Dendritic cell treated with granulocyte-macrophage colony-stimulating factor and Interleukin-4, amounts not matched to agents 40 ng/mL and 50 ng/mL, for 4 days (primary cell): ENCODE results near the gene LAP3.
A peak's percentile ranks its signal among the peaks of the same experiment; 100 is the strongest.

Experiments used
- H3K27ac Mint-ChIP-seq: one replicate; pipeline ENCODE4 v1.8.0; 2022; ENCODE audit warnings: mild to moderate bottlenecking, mixed read lengths
- H3K27me3 Mint-ChIP-seq: one replicate; pipeline ENCODE4 v1.8.0; 2022; ENCODE audit warnings: mild to moderate bottlenecking, mixed read lengths
- H3K36me3 Mint-ChIP-seq: one replicate; pipeline ENCODE4 v1.8.0; 2022; ENCODE audit warnings: low read depth, mixed read lengths
- H3K4me1 Mint-ChIP-seq: one replicate; pipeline ENCODE4 v1.8.0; 2022; ENCODE audit warnings: low read depth, mixed read lengths
- H3K4me3 Mint-ChIP-seq: one replicate; pipeline ENCODE4 v1.8.0; 2022; ENCODE audit warnings: mild to moderate bottlenecking, moderate library complexity, mixed read lengths
- H3K9me3 Mint-ChIP-seq: one replicate; pipeline ENCODE4 v1.8.0; 2022; ENCODE audit warnings: mixed read lengths
- intact Hi-C: fragments of 100-400 bp; cut with micrococcal nuclease; formaldehyde crosslinking; loops from one replicate; pipeline ENCODE4 v1.15.0; 2022

The LAP3 gene

DNA sequence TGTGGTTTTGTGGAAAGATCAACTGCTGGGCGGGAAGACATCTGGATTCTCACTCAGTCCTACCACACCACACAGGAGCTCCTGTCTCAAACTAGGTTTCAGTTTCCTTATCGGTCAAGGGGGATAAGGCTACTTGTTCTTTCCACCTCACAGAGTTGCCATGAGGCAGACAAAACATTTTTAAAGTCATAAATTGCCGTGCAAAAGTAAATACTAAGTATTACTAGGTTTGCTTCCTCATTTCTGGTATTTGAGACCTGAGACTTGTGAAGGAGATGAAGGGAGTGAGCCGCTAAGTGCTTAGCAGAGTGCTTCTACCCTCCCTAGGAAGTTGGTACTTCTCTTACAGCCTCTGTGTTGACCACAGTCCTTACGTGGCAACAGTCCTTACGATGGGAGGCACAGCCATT lies 1.5 kb downstream of the LAP3 start:
- H3K4me1 Mint-ChIP-seq: peaks cover 37% of the 10 kb centered on the region
- no peaks in the 10 kb centered on the region for H3K9me3 Mint-ChIP-seq
- H3K27ac Mint-ChIP-seq: peak overlapping the region; percentile 98
- intact Hi-C loops: loop anchor here (2.0 kb wide), 2 partner anchors 30 to 232 kb away; partner anchors contain the start of genes DCAF16 and NCAPG
- peaks cover 58% of the 10 kb centered on the region for H3K36me3 Mint-ChIP-seq
- H3K4me3 Mint-ChIP-seq: peak overlapping the region; percentile 97
- no peaks in the 10 kb centered on the region for H3K27me3 Mint-ChIP-seq

DNA sequence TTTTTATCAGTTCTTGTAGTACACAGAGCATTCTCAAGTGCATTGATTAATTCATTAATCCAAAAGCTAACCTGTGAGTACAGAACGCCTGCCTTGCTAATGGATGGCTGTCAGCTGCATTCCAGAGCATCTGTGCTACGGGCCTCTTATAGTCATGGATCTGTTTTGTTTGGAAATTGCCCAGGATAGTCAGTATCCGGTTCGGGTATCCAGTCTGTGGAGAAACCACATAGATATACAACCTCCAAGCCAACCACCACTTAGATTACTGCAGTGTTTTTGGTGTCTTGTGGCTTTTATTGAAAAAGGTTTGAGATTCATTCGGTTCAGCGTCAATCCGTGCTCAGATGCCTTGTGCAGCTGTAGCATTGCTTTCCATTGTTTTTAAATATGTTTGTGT lies 4.0 kb downstream of the LAP3 start:
- Mint-ChIP-seq H3K27ac (peak overlapping the region; percentile 98), H3K4me3 (no peak overlapping the region), H3K27me3 (no peaks in the 10 kb centered on the region), H3K4me1 (peaks cover 35% of the 10 kb centered on the region), H3K36me3 (peaks cover 82% of the 10 kb centered on the region), H3K9me3 (no peaks in the 10 kb centered on the region)
- intact Hi-C loops: loop anchor here (2.0 kb wide), 1 partner anchor 14 kb away; no protein-coding TSS in a partner anchor

DNA sequence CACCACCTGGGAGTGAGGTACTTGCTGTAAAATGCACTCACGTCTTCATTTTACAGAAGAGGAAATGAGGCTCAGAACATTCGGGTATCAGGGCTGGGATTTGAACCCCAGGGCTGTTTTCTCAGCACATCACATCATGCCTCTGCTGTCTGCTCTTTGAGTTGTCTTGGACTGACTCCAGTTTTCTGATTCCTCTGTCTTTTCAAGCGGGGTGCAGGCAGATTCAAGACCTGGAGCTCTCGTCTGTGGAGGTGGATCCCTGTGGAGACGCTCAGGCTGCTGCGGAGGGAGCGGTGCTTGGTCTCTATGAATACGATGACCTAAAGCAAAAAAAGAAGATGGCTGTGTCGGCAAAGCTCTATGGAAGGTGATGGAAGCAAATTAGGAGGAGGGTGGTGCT lies 6.3 kb downstream of the LAP3 start:
- H3K4me3 Mint-ChIP-seq: no peak overlapping the region
- peaks cover 90% of the 10 kb centered on the region for H3K36me3 Mint-ChIP-seq
- no peaks in the 10 kb centered on the region for H3K9me3 Mint-ChIP-seq
- no peaks in the 10 kb centered on the region for H3K27me3 Mint-ChIP-seq
- intact Hi-C loops: no loop called here
- H3K4me1 Mint-ChIP-seq: peaks cover 41% of the 10 kb centered on the region
- no peak overlapping the region for H3K27ac Mint-ChIP-seq

DNA sequence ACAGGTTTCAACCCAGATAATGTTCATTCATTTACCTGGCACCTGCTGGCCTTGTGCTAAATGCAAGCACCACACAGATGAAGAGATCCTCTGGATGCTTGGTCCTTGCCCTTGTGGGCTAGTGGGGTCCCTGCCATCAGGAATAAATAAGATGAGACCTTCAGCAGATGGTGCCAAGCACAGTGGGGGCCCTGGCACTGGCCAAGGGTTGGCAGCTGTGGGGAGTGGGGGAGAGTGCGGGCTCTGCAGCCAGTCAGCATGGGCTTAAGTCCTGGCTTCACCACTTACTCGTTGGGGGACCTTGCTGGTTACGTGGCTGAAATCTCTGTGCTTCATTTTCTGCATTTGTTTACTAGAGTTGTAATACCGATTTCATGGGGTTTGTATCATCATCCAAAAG lies 6.9 kb downstream of the LAP3 start:
- no peak overlapping the region for H3K27ac Mint-ChIP-seq
- H3K27me3 Mint-ChIP-seq: no peaks in the 10 kb centered on the region
- no peaks in the 10 kb centered on the region for H3K9me3 Mint-ChIP-seq
- no peak overlapping the region for H3K4me3 Mint-ChIP-seq
- intact Hi-C loops: no loop called here
- H3K4me1 Mint-ChIP-seq: peaks cover 37% of the 10 kb centered on the region
- H3K36me3 Mint-ChIP-seq: peaks cover 93% of the 10 kb centered on the region

DNA sequence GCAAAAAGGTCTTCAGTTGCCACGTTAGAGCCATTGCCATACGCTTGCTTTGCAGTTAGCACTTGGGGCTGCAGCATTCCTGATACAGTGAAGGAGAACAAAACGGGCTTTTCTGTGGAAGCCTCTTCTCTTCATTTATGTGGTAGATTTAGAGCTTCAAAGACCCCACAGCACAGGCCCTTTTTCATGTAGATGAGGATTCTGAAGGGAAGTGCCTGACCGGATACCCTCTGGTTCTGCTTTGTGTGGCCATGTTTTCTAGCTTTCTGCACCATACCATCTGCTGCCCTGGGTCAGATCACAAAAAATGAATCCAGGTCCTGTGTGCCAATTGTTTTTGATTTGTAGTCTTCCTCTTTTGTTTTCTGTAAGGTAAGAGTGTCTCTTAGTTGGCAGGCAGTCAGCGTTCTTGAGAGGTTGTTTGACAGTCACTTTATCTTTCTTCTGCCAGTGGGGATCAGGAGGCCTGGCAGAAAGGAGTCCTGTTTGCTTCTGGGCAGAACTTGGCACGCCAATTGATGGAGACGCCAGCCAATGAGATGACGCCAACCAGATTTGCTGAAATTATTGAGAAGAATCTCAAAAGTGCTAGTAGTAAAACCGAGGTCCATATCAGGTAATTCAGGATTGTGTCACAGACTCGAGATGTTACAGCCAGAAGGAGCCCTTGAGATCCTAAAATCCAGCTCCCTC lies 7.7 kb downstream of the LAP3 start:
- intact Hi-C loops: no loop called here
- no peaks in the 10 kb centered on the region for H3K9me3 Mint-ChIP-seq
- H3K27ac Mint-ChIP-seq: no peak overlapping the region
- H3K36me3 Mint-ChIP-seq: peaks cover 93% of the 10 kb centered on the region
- H3K4me1 Mint-ChIP-seq: peaks cover 30% of the 10 kb centered on the region
- no peaks in the 10 kb centered on the region for H3K27me3 Mint-ChIP-seq
- no peak overlapping the region for H3K4me3 Mint-ChIP-seq

DNA sequence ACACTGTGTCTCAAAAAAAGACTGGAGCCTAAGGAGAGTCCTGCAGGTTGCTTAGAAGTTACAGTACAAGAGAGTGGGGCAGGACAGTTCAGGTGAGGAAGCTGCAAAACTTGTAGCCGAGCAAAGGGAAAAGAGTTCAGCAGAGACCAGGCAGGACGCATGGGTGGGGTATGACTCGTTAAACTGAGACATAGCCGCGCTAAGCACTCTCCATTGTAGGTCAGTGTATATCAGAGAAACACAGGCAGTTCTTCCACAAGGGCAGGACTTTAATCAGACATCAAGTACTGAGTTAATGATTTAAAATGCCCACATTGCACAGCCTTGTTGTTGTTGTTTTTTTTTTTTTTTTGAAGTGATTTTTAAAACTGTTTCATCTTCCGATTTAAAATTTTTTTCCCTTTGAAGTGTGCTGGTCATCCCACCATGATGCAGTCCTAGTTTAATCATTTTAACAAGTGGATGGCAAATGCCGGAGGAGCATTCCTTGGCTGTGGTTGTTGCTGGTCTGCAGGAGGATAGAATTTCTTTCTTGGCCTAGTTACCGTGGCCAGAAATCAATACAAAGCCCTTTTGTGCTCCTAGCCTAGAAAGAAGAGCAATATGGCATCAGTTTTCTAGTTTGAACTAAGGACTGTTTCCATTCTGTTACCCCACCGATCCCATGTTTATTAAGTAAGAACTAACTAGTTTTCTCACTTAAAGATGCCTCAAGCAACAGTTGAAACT lies 10.3 kb downstream of the LAP3 start:
- intact Hi-C loops: no loop called here

DNA sequence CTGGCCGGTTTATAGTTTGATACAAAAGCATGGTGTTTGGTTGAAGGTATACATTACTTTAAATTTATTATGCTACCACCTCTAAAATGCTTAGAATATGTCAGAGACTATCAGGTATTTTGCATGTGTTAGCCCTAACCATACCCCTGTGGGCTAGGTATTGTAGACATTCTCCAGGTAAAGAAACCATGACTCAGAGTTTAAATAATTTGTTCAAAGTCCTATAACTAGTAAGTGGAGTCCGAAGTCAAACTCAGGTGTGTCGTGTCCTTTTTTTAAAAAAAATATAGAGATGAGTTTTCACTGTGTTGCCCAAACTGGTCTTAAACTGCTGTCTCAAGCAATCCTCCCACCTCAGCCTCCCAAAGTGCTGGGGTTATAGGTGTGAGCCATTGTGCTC lies 12.4 kb downstream of the LAP3 start:
- Mint-ChIP-seq H3K4me3 (no peak overlapping the region), H3K27ac (no peak overlapping the region), H3K36me3 (peaks cover 100% of the 10 kb centered on the region), H3K9me3 (no peaks in the 10 kb centered on the region), H3K4me1 (peaks cover 38% of the 10 kb centered on the region), H3K27me3 (no peaks in the 10 kb centered on the region)
- intact Hi-C loops: no loop called here

More for the DNA sequence above, 10.3 kb downstream of the LAP3 start:
- peak overlapping the region; percentile 39 for H3K27ac Mint-ChIP-seq
- no peaks in the 10 kb centered on the region for H3K27me3 Mint-ChIP-seq
- H3K4me3 Mint-ChIP-seq: no peak overlapping the region
- peaks cover 100% of the 10 kb centered on the region for H3K36me3 Mint-ChIP-seq
- H3K4me1 Mint-ChIP-seq: peaks cover 18% of the 10 kb centered on the region
- H3K9me3 Mint-ChIP-seq: no peaks in the 10 kb centered on the region

DNA sequence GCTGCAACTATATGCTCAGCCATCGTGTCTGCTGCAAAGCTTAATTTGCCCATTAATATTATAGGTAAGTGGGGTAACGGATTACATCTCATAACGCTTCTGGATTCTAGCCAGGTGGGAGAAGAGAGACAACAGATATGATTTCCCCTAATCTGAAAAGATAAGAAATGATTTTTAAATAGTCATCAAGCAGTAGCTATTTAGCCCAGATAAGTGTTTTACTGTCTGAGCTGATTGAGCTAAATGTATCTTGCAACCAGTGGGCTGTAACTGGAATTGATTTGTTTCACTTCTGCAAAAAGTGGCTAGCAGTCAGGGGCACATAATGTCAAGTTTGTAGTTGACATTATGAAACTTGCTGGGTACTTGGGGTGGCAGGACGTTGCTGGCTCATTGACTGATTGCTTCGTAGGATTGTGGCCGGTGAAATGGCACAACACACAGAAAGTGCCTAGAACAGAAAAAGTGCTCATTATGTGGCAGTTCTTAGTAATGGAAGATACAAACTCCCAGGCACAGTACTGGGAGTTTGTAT lies 18.5 kb downstream of the LAP3 start:
- Mint-ChIP-seq H3K9me3 (no peaks in the 10 kb centered on the region), H3K27ac (peak overlapping the region; percentile 75), H3K4me1 (peaks cover 42% of the 10 kb centered on the region), H3K27me3 (no peaks in the 10 kb centered on the region), H3K36me3 (peaks cover 100% of the 10 kb centered on the region), H3K4me3 (peak overlapping the region; percentile 23)
- intact Hi-C loops: loop anchor here (2.0 kb wide), 1 partner anchor 15 kb away; no protein-coding TSS in a partner anchor

DNA sequence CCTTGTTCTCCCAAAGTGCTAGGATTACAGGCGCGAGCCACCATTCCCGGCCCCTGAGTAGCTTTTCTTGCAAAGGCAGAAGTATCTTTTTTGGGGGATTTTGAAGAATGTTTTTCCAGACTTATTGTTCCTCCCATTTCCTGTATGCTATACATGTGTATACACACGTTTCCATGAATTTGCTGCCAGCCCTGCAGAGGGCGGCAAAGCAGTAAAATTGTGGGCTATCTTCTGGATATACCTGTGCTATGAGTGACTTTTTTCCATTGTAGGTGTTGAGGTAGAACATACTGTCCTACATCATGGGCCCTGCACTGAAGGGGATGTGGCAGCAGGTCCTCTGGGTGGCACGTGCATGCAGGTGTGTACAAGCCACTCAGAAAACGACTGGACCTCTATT lies 20.5 kb downstream of the LAP3 start:
- intact Hi-C loops: no loop called here
- no peaks in the 10 kb centered on the region for H3K9me3 Mint-ChIP-seq
- no peaks in the 10 kb centered on the region for H3K27me3 Mint-ChIP-seq
- peaks cover 97% of the 10 kb centered on the region for H3K36me3 Mint-ChIP-seq
- no peak overlapping the region for H3K27ac Mint-ChIP-seq
- peaks cover 31% of the 10 kb centered on the region for H3K4me1 Mint-ChIP-seq
- H3K4me3 Mint-ChIP-seq: no peak overlapping the region

DNA sequence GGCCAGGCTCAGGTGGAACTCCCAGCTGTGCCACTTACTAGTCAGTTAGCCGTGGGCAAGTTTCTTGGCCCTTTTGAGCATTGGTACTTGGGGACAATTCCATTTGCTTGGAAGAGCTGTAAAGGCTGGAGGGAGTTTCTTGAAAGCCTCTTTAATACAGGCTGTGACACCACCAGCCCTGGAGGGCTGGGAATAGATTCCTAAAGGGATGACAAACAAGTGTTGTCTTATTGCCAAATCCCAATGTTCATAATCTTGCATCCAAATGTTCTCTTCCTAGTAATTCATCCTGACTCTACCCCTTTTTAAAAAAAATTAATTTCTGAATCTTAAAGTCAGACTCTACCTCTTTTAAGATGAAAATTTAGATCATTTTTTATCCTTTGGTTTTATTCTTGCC lies 22.8 kb downstream of the LAP3 start:
- peaks cover 8% of the 10 kb centered on the region for H3K4me1 Mint-ChIP-seq
- no peaks in the 10 kb centered on the region for H3K27me3 Mint-ChIP-seq
- H3K9me3 Mint-ChIP-seq: no peaks in the 10 kb centered on the region
- H3K27ac Mint-ChIP-seq: no peak overlapping the region
- intact Hi-C loops: no loop called here
- H3K4me3 Mint-ChIP-seq: no peak overlapping the region
- peaks cover 97% of the 10 kb centered on the region for H3K36me3 Mint-ChIP-seq

DNA sequence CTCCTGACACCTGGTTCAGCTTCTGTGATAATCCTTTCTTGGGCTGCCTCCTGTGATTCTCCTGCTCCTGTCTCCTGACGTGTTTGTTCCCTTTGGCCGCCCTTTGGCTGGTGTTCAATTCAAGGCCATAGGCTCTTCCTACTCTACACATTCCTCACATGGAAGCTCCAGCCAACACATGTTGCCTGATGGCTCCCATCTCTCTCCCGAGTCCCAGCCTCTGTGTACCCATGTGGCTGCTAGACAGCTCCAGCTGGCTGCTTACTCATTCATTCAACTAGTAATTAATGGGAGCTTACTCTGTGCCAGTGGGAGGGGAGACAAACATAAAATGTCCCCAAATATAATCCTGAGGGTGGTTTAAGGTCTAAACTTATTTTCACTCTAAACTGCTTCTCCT lies 28.2 kb downstream of the LAP3 start:
- H3K4me3 Mint-ChIP-seq: no peak overlapping the region
- peaks cover 82% of the 10 kb centered on the region for H3K36me3 Mint-ChIP-seq
- no peaks in the 10 kb centered on the region for H3K4me1 Mint-ChIP-seq
- intact Hi-C loops: no loop called here
- no peaks in the 10 kb centered on the region for H3K27me3 Mint-ChIP-seq
- H3K9me3 Mint-ChIP-seq: no peaks in the 10 kb centered on the region
- peak overlapping the region; percentile 3 for H3K27ac Mint-ChIP-seq

DNA sequence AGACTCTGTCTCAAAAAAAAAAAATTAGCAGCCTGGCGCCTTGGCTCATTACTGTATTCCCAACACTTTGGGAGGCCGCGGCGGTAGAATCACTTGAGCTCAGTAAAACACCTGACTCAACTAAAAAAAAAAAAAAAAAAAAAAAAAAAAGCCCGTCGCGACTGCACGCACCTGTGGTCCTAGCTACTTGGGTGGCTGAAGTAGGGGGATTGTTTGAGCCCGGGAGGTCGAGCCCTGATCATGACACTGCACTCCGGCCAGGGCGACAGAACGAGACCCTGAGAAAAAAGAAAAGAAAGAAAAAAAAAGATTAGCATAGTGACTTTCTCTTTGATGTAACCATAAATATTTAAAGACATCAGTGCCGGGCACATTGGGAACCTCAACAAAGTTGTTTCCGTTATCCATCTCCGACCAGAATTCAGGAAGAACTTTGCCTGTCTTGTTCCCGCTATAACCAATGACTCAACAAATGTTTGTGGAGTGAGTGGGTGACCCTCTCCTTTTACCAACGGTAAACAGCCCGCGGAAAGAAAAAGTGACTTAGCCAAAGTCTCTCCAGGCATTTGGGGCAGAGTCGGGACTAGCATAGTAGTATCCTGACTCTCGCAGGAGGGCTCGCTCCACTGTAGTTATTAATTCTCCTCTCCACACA lies 36.9 kb downstream of the LAP3 start:
- no peaks in the 10 kb centered on the region for H3K9me3 Mint-ChIP-seq
- H3K36me3 Mint-ChIP-seq: peaks cover 42% of the 10 kb centered on the region
- intact Hi-C loops: loop anchor here (1.0 to 10.0 kb wide), 4 partner anchors 23 to 407 kb away; partner anchors contain the start of genes LAP3 and LCORL
- H3K4me1 Mint-ChIP-seq: peaks cover 29% of the 10 kb centered on the region
- H3K4me3 Mint-ChIP-seq: peak overlapping the region; percentile 91
- no peaks in the 10 kb centered on the region for H3K27me3 Mint-ChIP-seq
- H3K27ac Mint-ChIP-seq: peak overlapping the region; percentile 98

DNA sequence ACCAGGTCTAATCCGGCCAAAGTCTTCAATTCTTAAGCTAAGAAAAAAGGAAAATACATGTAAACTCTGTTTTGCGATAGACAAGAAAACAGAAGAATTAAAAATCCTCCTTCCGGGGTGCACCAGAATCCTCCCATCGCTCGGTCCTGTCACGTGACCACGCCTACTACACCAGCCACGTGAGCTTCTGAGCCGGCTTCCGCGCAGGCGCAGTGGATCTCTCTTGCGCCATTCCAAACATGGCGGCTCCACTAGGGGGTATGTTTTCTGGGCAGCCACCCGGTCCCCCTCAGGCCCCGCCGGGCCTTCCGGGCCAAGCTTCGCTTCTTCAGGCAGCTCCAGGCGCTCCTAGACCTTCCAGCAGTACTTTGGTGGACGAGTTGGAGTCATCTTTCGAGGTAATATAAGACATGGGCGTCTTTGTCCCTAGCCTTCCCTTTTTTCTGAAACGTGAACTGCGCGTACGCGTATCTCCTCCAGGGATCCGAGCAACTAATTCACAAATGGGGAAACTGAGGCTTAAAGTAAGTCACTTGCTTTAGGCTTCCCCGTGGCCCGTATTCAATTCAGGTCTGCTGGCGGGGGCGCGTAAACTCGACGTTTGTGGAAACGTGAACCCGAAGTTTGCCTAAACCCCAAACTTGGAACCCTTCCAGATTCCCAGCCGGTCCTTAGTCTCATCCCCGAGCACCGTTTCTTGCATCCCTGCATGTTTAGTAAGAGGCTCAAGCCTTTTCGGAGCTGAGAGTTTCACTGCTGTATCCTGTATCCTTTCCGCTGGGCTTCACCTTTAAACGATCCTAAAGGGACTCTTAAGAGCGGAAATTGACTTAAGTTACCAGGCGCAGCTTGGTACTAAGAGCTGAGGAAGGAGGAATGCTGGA lies 37.7 kb downstream of the LAP3 start, which contains the start of gene MED28:
Gene MED28, plus strand, starts transcription at position 226 of the 884 bp plus-strand sequence. Its CDS starts 14 bp downstream, at position 240.
- peak within 1 kb of the TSS; percentile 98 for H3K27ac Mint-ChIP-seq
- H3K4me1 Mint-ChIP-seq: peaks cover 37% of the 10 kb centered on the region
- intact Hi-C loops: loop anchor here (1.0 to 10.0 kb wide), 4 partner anchors 22 to 406 kb away; partner anchors contain the start of genes LAP3 and LCORL
- H3K4me3 Mint-ChIP-seq: peak within 1 kb of the TSS; percentile 91
- no peaks in the 10 kb centered on the region for H3K27me3 Mint-ChIP-seq
- peaks cover 50% of the 10 kb centered on the region for H3K36me3 Mint-ChIP-seq
- H3K9me3 Mint-ChIP-seq: no peaks in the 10 kb centered on the region
